OCI-LY3 (cell line): ENCODE results near the gene HRAS.

Experiments used
- H2AFZ ChIP-seq: fragments of 200-600, 300-600 bp; shearing (Covaris generic); 2 replicates; pipeline ENCODE4 v1.6.0; 2014; ENCODE audit warnings: antibody characterized with exemption, low read depth, low read length
- H3K27ac ChIP-seq: fragments of 200-600, 300-600 bp; sonication (generic); 2 replicates; pipeline ENCODE4 v1.5.1; 2014; ENCODE audit warnings: mild to moderate bottlenecking, low read length, moderate library complexity, mixed read lengths
- H3K27me3 ChIP-seq: fragments of 200-600, 300-600 bp; sonication (generic); 2 replicates; pipeline ENCODE4 v1.6.1; 2014; ENCODE audit warnings: low read depth, low read length, mixed read lengths
- H3K36me3 ChIP-seq: fragments of 200-600, 300-600 bp; sonication (generic); replicated peaks from 2 replicates; pipeline ENCODE3; 2014; ENCODE audit warnings: low read depth, low read length, mixed read lengths
- H3K4me1 ChIP-seq: fragments of 300-600, 200-600 bp; sonication (generic); 2 replicates; pipeline ENCODE4 v1.6.1; 2014; ENCODE audit warnings: low read length, mixed read lengths
- H3K4me2 ChIP-seq: fragments of 200-600, 300-600 bp; sonication (generic); 2 replicates; pipeline ENCODE4 v1.6.1; 2014; ENCODE audit warnings: low read length, mixed read lengths
- H3K4me3 ChIP-seq: fragments of 300-600, 200-600 bp; sonication (generic); 2 replicates; pipeline ENCODE4 v1.5.1; 2014; ENCODE audit warnings: antibody characterized with exemption, mild to moderate bottlenecking, low read length, moderate library complexity
- H3K79me2 ChIP-seq: fragments of 300-600, 200-600 bp; shearing (Covaris generic); 2 replicates; pipeline ENCODE4 v1.6.1; 2014; ENCODE audit warnings: mild to moderate bottlenecking, low read length, mixed read lengths
- H3K9ac ChIP-seq: fragments of 300-600, 200-600 bp; shearing (Covaris generic); 2 replicates; pipeline ENCODE4 v1.6.0; 2014; ENCODE audit warnings: mild to moderate bottlenecking, low read length, moderate library complexity
- H3K9me3 ChIP-seq: fragments of 200-600, 300-600 bp; shearing (Covaris generic); 2 replicates; pipeline ENCODE4 v1.6.1; 2014; ENCODE audit warnings: low read length, mixed read lengths; ENCODE audit not compliant: insufficient read depth
- H4K20me1 ChIP-seq: fragments of 200-600, 300-600 bp; sonication (generic); 2 replicates; pipeline ENCODE4 v1.6.1; 2016; ENCODE audit warnings: low read length, mixed read lengths; ENCODE audit not compliant: insufficient read depth
- CTCF ChIP-seq: fragments of 200-600, 300-600 bp; sonication (generic); IDR thresholded peaks from 2 replicates; pipeline ENCODE4 v1.5.1; 2014; ENCODE audit warnings: antibody characterized with exemption, low read length, low read depth
- EZH2phosphoT487 ChIP-seq: fragments of 200-600 bp; shearing (Covaris generic); IDR thresholded peaks from 2 replicates; pipeline ENCODE4 v1.6.1; 2018; ENCODE audit warnings: antibody characterized with exemption, mixed run types, low read depth

Gene HRAS

DNA sequence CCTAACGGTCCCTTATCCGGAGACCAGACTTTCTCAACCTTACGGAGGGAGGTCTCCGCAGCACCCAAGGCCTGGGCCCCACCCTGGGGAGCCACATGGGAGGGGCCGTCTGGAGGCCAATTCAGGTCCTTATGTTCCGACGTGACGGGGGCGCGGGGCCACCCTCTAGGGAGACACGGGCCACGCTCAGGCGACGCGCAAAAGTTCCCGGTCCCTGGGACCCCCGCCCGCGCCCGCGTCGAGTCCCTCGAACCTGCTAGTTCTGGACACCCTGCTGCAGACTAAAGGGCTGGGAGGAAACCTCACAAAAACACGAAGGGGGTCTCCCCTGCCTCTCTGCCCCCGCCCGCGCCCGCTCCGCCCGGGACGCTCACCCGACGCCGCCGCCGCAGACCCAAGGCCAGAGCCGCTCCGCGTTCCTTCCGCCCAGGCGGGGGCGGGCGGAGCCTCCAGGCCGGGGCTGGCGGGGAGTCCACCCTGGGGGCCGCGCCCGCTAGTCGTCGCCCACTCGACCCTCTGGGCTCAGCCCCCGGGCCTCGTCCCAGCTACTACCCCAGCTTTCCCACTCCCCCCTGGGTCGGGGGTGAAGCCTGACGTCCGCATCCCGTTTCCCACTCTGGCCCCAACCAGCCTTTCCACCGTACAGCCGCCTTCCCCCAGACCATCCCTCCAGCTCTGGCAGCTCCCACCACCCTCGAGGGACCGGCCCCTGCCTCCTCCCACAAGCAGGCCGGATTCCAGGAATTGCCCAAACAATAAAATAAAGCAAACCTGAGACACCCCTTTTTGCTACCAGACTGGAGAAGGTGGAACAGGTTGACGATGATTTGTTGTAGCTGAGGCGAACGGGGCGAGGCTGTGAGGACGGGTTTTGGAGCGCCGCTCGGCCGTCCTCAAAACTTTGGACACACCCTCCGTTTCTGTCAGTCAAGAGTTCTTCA lies 31.1 kb downstream of the HRAS start:
- H2AFZ ChIP-seq = no peak overlapping the region
- peaks cover 49% of the 10 kb centered on the region for H3K79me2 ChIP-seq

DNA sequence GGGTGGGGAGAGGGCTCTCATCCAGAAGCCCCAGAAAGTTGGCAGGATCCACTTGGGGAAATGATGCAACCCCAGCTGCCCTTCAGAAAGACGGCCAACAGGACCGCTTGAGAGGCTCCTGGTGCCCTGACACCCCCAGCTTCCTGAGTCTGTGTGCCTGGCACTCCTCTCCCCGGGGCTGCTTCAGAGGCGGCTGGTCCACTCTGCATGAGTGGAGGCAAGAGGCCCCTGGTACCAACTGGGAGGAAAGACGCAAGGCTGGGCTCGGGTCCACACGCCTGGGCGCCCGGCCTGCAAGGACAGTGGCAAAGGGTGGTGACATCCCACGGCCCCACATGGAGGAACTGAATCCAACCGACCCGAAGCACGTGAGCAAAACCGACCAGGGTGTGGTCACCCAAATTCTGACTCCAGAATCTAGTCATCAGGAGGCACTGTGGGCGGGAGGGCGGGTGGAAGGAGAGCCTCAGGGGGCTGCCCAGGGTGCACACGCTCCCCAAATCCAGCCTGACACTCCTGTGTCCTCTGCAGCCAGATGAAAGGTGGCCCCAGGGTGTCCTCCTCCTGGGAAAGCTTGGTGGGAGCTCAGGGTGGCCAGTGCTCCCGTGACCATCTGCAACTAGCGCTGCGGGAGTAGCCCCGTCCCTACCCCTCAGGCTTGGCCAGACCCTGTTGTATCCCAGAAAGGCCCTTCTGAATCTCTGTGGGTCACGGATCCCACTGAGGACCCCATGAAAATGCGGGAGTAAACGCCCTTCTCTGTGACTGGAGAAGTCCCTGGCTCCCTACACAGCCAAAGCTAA lies 32.0 kb downstream of the HRAS start:
- Histone ChIP-seq H3K4me3 (peak overlapping the region; percentile 94), H3K9me3 (0 out of 2 replicates have a peak, but pooled peaks cover 5% of the 10 kb centered on the region), H3K4me2 (peak overlapping the region; percentile 89), H3K27me3 (no peaks in the 10 kb centered on the region), H4K20me1 (no peaks in the 10 kb centered on the region), H2AFZ (no peak overlapping the region), H3K4me1 (peaks cover 48% of the 10 kb centered on the region), H3K79me2 (peaks cover 49% of the 10 kb centered on the region), H3K9ac (peak overlapping the region; percentile 98), H3K27ac (peak overlapping the region; percentile 55), H3K36me3 (peaks cover 42% of the 10 kb centered on the region)
- TF ChIP-seq EZH2phosphoT487 (no peak), CTCF (no peak)

More for the DNA sequence above, 31.1 kb downstream of the HRAS start:
- Histone ChIP-seq H3K4me1 (peaks cover 48% of the 10 kb centered on the region), H3K4me2 (peak overlapping the region; percentile 89), H3K27ac (peak overlapping the region; percentile 53), H3K9ac (peak overlapping the region; percentile 98), H3K4me3 (peak overlapping the region; percentile 94), H3K36me3 (peaks cover 35% of the 10 kb centered on the region), H3K9me3 (0 out of 2 replicates have a peak, but pooled peaks cover 5% of the 10 kb centered on the region), H4K20me1 (no peaks in the 10 kb centered on the region), H3K27me3 (no peaks in the 10 kb centered on the region)
- TF ChIP-seq CTCF = no peak

- no peak for TF ChIP-seq EZH2phosphoT487
- no peak for TF ChIP-seq CTCF
- no peak overlapping the region for H3K9ac ChIP-seq
- peak overlapping the region; percentile 89; the same call in 1 of the 2 replicates for H3K4me2 ChIP-seq
- peak overlapping the region; percentile 55; the same call in 1 of the 2 replicates for H3K27ac ChIP-seq
- 0 out of 2 replicates have a peak, but pooled peaks cover 5% of the 10 kb centered on the region for H3K9me3 ChIP-seq
- H3K4me1 ChIP-seq = peaks cover 44% of the 10 kb centered on the region
- peaks cover 42% of the 10 kb centered on the region for H3K79me2 ChIP-seq
- H3K36me3 ChIP-seq = peaks cover 45% of the 10 kb centered on the region
- no peak overlapping the region for H2AFZ ChIP-seq
- no peaks in the 10 kb centered on the region for H3K27me3 ChIP-seq
- H4K20me1 ChIP-seq = no peaks in the 10 kb centered on the region
- no peak overlapping the region for H3K4me3 ChIP-seq
Measured at GRCh38 chr11:502288-503178, 32.8 kb downstream of the HRAS start.
